Neuronal stem cell (in vitro differentiated cells): ENCODE measurements around the gene METTL26.

Experiments used
- DNase-seq: peaks from one replicate; pipeline ENCODE4 v3.0.0-alpha.2; 2013; ENCODE audit warnings: low spot score
- H2AFZ ChIP-seq: one replicate; pipeline ENCODE4 v1.6.1; 2013; ENCODE audit warnings: mild to moderate bottlenecking, low read length, inconsistent platforms
- H2AK5ac ChIP-seq: 2 replicates; pipeline ENCODE4 v1.6.1; 2013; ENCODE audit warnings: low read depth, mild to moderate bottlenecking, inconsistent platforms, low read length, moderate library complexity, mixed read lengths
- H2BK120ac ChIP-seq: 2 replicates; pipeline ENCODE4 v1.6.1; 2013; ENCODE audit warnings: low read depth, mild to moderate bottlenecking, inconsistent platforms, low read length, moderate library complexity, mixed read lengths
- H2BK12ac ChIP-seq: one replicate; pipeline ENCODE4 v1.6.1; 2013; ENCODE audit warnings: low read length, inconsistent platforms
- H2BK15ac ChIP-seq: 2 replicates; pipeline ENCODE4 v1.6.1; 2013; ENCODE audit warnings: mild to moderate bottlenecking, low read length, inconsistent platforms, mixed read lengths
- H2BK5ac ChIP-seq: one replicate; pipeline ENCODE4 v1.6.1; 2013; ENCODE audit warnings: inconsistent platforms, mild to moderate bottlenecking, low read length, moderate library complexity
- H3K14ac ChIP-seq: one replicate; pipeline ENCODE4 v1.6.1; 2013; ENCODE audit warnings: low read length, inconsistent platforms
- H3K18ac ChIP-seq: 2 replicates; pipeline ENCODE4 v1.6.1; 2013; ENCODE audit warnings: low read length, inconsistent platforms
- H3K23ac ChIP-seq: 2 replicates; pipeline ENCODE4 v1.6.1; 2013; ENCODE audit warnings: low read depth, mild to moderate bottlenecking, mixed read lengths, low read length, inconsistent platforms; ENCODE audit not compliant: poor library complexity
- H3K27ac ChIP-seq: replicated peaks from 3 replicates; pipeline ENCODE4 v1.5.1; 2013; ENCODE audit warnings: low read length, inconsistent platforms
- H3K27me3 ChIP-seq, 3 experiments: 2 replicates each; pipeline ENCODE4 v1.6.1; 2013; ENCODE audit warnings: low read length in 3 of 3, mild to moderate bottlenecking in 2 of 3, inconsistent platforms in 1 of 3, low read depth in 1 of 3, mixed read lengths in 1 of 3, moderate library complexity in 1 of 3; ENCODE audit not compliant: control insufficient read depth in 3 of 3, insufficient read depth in 3 of 3
- H3K36me3 ChIP-seq, 2 donors: replicated peaks in 1 of 2; 2 replicates each; pipeline ENCODE4 v1.6.1; 2013; ENCODE audit warnings: low read length in 2 of 2; ENCODE audit not compliant: control insufficient read depth in 2 of 2, insufficient read depth in 2 of 2
- H3K4ac ChIP-seq: 2 replicates; pipeline ENCODE4 v1.6.1; 2013; ENCODE audit warnings: inconsistent platforms, mild to moderate bottlenecking, low read length, moderate library complexity
- H3K4me1 ChIP-seq, 2 donors: 1 replicate in 1 of 2; 2 replicates in 1 of 2; pipeline ENCODE4 v1.6.1; 2013; ENCODE audit warnings: low read length in 2 of 2, low read depth in 1 of 2; ENCODE audit not compliant: control insufficient read depth in 2 of 2, insufficient read depth in 1 of 2
- H3K4me2 ChIP-seq: one replicate; pipeline ENCODE4 v1.6.1; 2013; ENCODE audit warnings: mild to moderate bottlenecking, low read length, inconsistent platforms; ENCODE audit not compliant: insufficient read depth, poor library complexity, severe bottlenecking
- H3K4me3 ChIP-seq, 2 donors: 2 replicates each; pipeline ENCODE4 v1.5.1; 2013; ENCODE audit warnings: low read length in 2 of 2, mild to moderate bottlenecking in 2 of 2, inconsistent platforms in 1 of 2, moderate library complexity in 1 of 2
- H3K79me1 ChIP-seq: one replicate; pipeline ENCODE4 v1.6.1; 2013; ENCODE audit warnings: low read depth, mild to moderate bottlenecking, inconsistent platforms, low read length, moderate library complexity
- H3K9ac ChIP-seq: one replicate; pipeline ENCODE4 v1.6.1; 2013; ENCODE audit warnings: mild to moderate bottlenecking, low read depth, low read length, inconsistent platforms; ENCODE audit not compliant: poor library complexity
- H3K9me3 ChIP-seq, 2 donors: replicated peaks in 1 of 2; 2 replicates each; pipeline versions ENCODE3 to v1.6.1; 2013; ENCODE audit warnings: low read length in 2 of 2, mild to moderate bottlenecking in 2 of 2, inconsistent platforms in 1 of 2, low read depth in 1 of 2, mixed read lengths in 1 of 2, moderate library complexity in 1 of 2; ENCODE audit not compliant: control insufficient read depth in 2 of 2, insufficient read depth in 1 of 2
- H4K8ac ChIP-seq: one replicate; pipeline ENCODE4 v1.6.1; 2013; ENCODE audit warnings: low read depth, mild to moderate bottlenecking, inconsistent platforms, low read length, moderate library complexity
- H4K91ac ChIP-seq: one replicate; pipeline ENCODE4 v1.6.1; 2013; ENCODE audit warnings: low read length, low read depth, mild to moderate bottlenecking, inconsistent platforms; ENCODE audit not compliant: poor library complexity
- WGBS, 2 donors: extraction: QIAGEN DNeasy Blood & Tissue Kit; methylation state at CpG; one replicate each; pipeline ENCODE4 v1.1.7; 2013; ENCODE audit warnings: missing lambda C conversion rate in 2 of 2, mixed read lengths in 1 of 2; ENCODE audit not compliant: insufficient read length in 2 of 2, insufficient replicate concordance in 1 of 2; ENCODE audit errors: extremely low coverage in 2 of 2; 5-methylcytosine and 5-hydroxymethylcytosine counted together

METTL26 gene

GRCh38 chr16:674968-675883 is 39.1 kb upstream of the METTL26 start, which contains the start of gene RHBDL1:
Gene RHBDL1 (plus strand): TSS chr16:675671. CDS start chr16:675791, 120 bp downstream.
- Histone ChIP-seq H3K79me1 (peaks cover 12% of the 10 kb centered on the region), H2BK15ac (peak within 1 kb of the TSS; percentile 3), H3K23ac (peak within 1 kb of the TSS; percentile 97), H3K4me3 (peak within 1 kb of the TSS in 1 of 2 donors; percentile 73), H4K91ac (no peak within 1 kb of the TSS), H2BK5ac (no peak within 1 kb of the TSS), H4K8ac (peak within 1 kb of the TSS; percentile 65), H3K27me3 (peaks cover 0 to 14% (median 0%) of the 10 kb centered on the region in 3 experiments), H2AFZ (no peak within 1 kb of the TSS), H3K9ac (peak within 1 kb of the TSS; percentile 84), H2AK5ac (peak within 1 kb of the TSS; percentile 82), H3K27ac (no peak within 1 kb of the TSS), H3K18ac (peak within 1 kb of the TSS; percentile 91), H3K14ac (peak within 1 kb of the TSS; percentile 94), H2BK120ac (peak within 1 kb of the TSS; percentile 31), H3K9me3 (no peaks in the 10 kb centered on the region), H3K4me2 (peak within 1 kb of the TSS; percentile 71), H3K36me3 (peaks cover 28 to 44% of the 10 kb centered on the region in 2 donors), H3K4ac (peak within 1 kb of the TSS; percentile 95), H2BK12ac (no peak within 1 kb of the TSS), H3K4me1 (peaks cover 0 to 10% of the 10 kb centered on the region in 2 donors)
- WGBS, 2 donors = no CpG with 5 or more reads among the region's 73 CpGs
- no peak for DNase-seq

- no peak overlapping the region for H2BK15ac ChIP-seq
- no peak overlapping the region for H2BK5ac ChIP-seq
Observed at GRCh38 chr16:674214-674881, 38.2 kb upstream of the METTL26 start.

GRCh38 chr16:673399-673991 is 37.4 kb upstream of the METTL26 start:
- no peak overlapping the region for H2BK15ac ChIP-seq
- DNase-seq = no peak
- peak overlapping the region; percentile 21 for H3K14ac ChIP-seq

More at GRCh38 chr16:674214-674881, 38.2 kb upstream of the METTL26 start:
- H3K23ac ChIP-seq = peak overlapping the region; percentile 97
- H2AFZ ChIP-seq = no peak overlapping the region
- no peak overlapping the region for H4K91ac ChIP-seq
- WGBS, 2 donors = no CpG with 5 or more reads among the region's 22 CpGs
- H3K4me2 ChIP-seq = peak overlapping the region; percentile 71
- DNase-seq = no peak
- no peak overlapping the region for H2BK120ac ChIP-seq
- peaks cover 0 to 10% of the 10 kb centered on the region in 2 donors for H3K4me1 ChIP-seq
- H4K8ac ChIP-seq = no peak overlapping the region
- H3K4ac ChIP-seq = no peak overlapping the region
- H3K9me3 ChIP-seq = no peaks in the 10 kb centered on the region
- H3K18ac ChIP-seq = no peak overlapping the region
- no peak overlapping the region for H3K14ac ChIP-seq
- peak overlapping the region; percentile 82 for H2AK5ac ChIP-seq
- H3K27me3 ChIP-seq = peaks cover 0 to 14% (median 0%) of the 10 kb centered on the region in 3 experiments
- H3K79me1 ChIP-seq = peaks cover 18% of the 10 kb centered on the region
- no peak overlapping the region for H3K27ac ChIP-seq
- H3K9ac ChIP-seq = no peak overlapping the region
- H2BK12ac ChIP-seq = peak overlapping the region; percentile 41
- peaks cover 36 to 53% of the 10 kb centered on the region in 2 donors for H3K36me3 ChIP-seq
- no peak overlapping the region for H3K4me3 ChIP-seq

More at GRCh38 chr16:673399-673991, 37.4 kb upstream of the METTL26 start:
- Histone ChIP-seq H3K4me3 (no peak overlapping the region), H3K4me2 (no peak overlapping the region), H3K36me3 (peaks cover 37 to 57% of the 10 kb centered on the region in 2 donors), H3K18ac (no peak overlapping the region), H4K8ac (no peak overlapping the region), H3K4ac (no peak overlapping the region), H3K27ac (no peak overlapping the region), H3K9me3 (no peaks in the 10 kb centered on the region), H3K23ac (no peak overlapping the region), H3K79me1 (peaks cover 24% of the 10 kb centered on the region), H3K4me1 (peaks cover 2 to 13% of the 10 kb centered on the region in 2 donors), H4K91ac (no peak overlapping the region), H2BK12ac (no peak overlapping the region), H3K9ac (no peak overlapping the region), H2AK5ac (no peak overlapping the region), H3K27me3 (peaks cover 0 to 14% (median 0%) of the 10 kb centered on the region in 3 experiments), H2AFZ (no peak overlapping the region), H2BK120ac (no peak overlapping the region), H2BK5ac (peak overlapping the region; percentile 66)
- WGBS, 2 donors = no CpG with 5 or more reads among the region's 18 CpGs
